PC-9 (cell line): ENCODE measurements around the gene ZNF764. TPM values are rescaled to one million over a fixed set of nuclear protein-coding genes. Genes with fewer than 3 reads are reported as not detected.

Experiments used
- BruUV-seq: library from RNA; stranded (reverse); fragments of 400-500 nt; replicated peaks from 2 replicates; lab custom pipeline; 2021; lab: Mats Ljungman, UMichigan
- CTCF ChIA-PET: fragments of 300-600 bp; sonication (Branson Sonifier 250); formaldehyde crosslinking; loops from one replicate; lab custom pipeline; 2022; ENCODE audit warnings: antibody characterized with exemption; lab: Charles Lee
- POLR2A ChIA-PET: fragments of 300-600 bp; sonication (Branson Sonifier 250); formaldehyde crosslinking; loops from one replicate; lab custom pipeline; 2022; ENCODE audit warnings: antibody characterized with exemption; ENCODE audit not compliant: unreplicated experiment; lab: Charles Lee
- DNase-seq, 2 experiments: peaks; one replicate each; pipeline versions ENCODE4 v3.0.0 to v3.0.0-alpha.2; 2015 to 2022; ENCODE audit warnings: mixed read lengths in 1 of 2
- H2AFZ ChIP-seq: fragments of 200-600 bp; sonication (generic); 2 replicates; pipeline ENCODE4 v1.8.1; 2017; ENCODE audit warnings: antibody characterized with exemption
- H3F3A ChIP-seq: fragments of 200-600 bp; sonication (generic); 2 replicates; pipeline ENCODE4 v1.8.1; 2017; ENCODE audit warnings: antibody characterized with exemption, mild to moderate bottlenecking, low read depth; ENCODE audit not compliant: insufficient read depth
- H3K27ac ChIP-seq: fragments of 200-600 bp; sonication (generic); 2 replicates; pipeline ENCODE4 v1.6.1; 2016; ENCODE audit warnings: mixed run types
- H3K27me3 ChIP-seq: fragments of 200-600 bp; sonication (generic); 2 replicates; pipeline ENCODE4 v1.6.1; 2016; ENCODE audit warnings: low read depth, mixed run types; ENCODE audit not compliant: insufficient read depth
- H3K36me3 ChIP-seq: fragments of 200-600 bp; sonication (generic); 2 replicates; pipeline ENCODE4 v1.6.1; 2016; ENCODE audit warnings: low read depth, mixed run types
- H3K4me1 ChIP-seq: fragments of 200-600 bp; sonication (generic); replicated peaks from 2 replicates; pipeline ENCODE4 v1.6.1; 2016; ENCODE audit warnings: mixed run types; ENCODE audit not compliant: insufficient read depth
- H3K4me2 ChIP-seq: fragments of 200-600 bp; sonication (generic); 2 replicates; pipeline ENCODE4 v1.6.1; 2017; ENCODE audit warnings: mixed run types
- H3K4me3 ChIP-seq: fragments of 200-600 bp; sonication (generic); 2 replicates; pipeline ENCODE4 v1.6.1; 2016; ENCODE audit warnings: mixed run types
- H3K79me2 ChIP-seq: fragments of 200-600 bp; sonication (generic); 2 replicates; pipeline ENCODE4 v1.6.1; 2017; ENCODE audit warnings: low read depth, mixed run types
- H3K9me2 ChIP-seq: fragments of 200-600 bp; sonication (generic); 2 replicates; pipeline ENCODE4 v1.8.1; 2017; ENCODE audit warnings: mild to moderate bottlenecking; ENCODE audit not compliant: insufficient read depth
- H3K9me3 ChIP-seq: fragments of 200-600 bp; sonication (generic); 2 replicates; pipeline ENCODE4 v1.8.1; 2016; ENCODE audit warnings: low read depth; ENCODE audit not compliant: insufficient read depth
- H4K20me1 ChIP-seq: fragments of 200-600 bp; sonication (generic); 2 replicates; pipeline ENCODE4 v1.8.1; 2017; ENCODE audit not compliant: insufficient read depth
- CTCF ChIP-seq: fragments of 200-600 bp; sonication (generic); conservative IDR thresholded peaks from 2 replicates; pipeline ENCODE4 v1.6.1; 2017; ENCODE audit warnings: mixed run types, antibody characterized with exemption, mild to moderate bottlenecking, moderate library complexity
- EZH2 ChIP-seq: fragments of 200-600 bp; sonication (generic); IDR thresholded peaks from 2 replicates; pipeline ENCODE4 v1.8.0; 2017; ENCODE audit warnings: antibody characterized with exemption, low read depth
- intact Hi-C: fragments of 100-400 bp; cut with micrococcal nuclease; formaldehyde crosslinking; loops from one replicate; pipeline ENCODE4 v1.10.0; 2022; ENCODE audit not compliant: unreplicated experiment
- total RNA-seq: library from RNA; stranded (reverse); gene quantifications from 2 replicates; pipeline ENCODE4 v1.2.3, GENCODE V29; 2021

ZNF764 gene
- total RNA-seq, 1 experiment from 2014 or later: 12.3 TPM

GRCh38 chr16:30526823-30527634 is 31.1 kb downstream of the ZNF764 start:
- peak overlapping the region; percentile 88 for H3K4me2 ChIP-seq
- peaks cover 32% of the 10 kb centered on the region for H3K4me1 ChIP-seq
- no peaks in the 10 kb centered on the region for H3K9me3 ChIP-seq
- 0 out of 2 replicates have a peak, but pooled peaks cover 13% of the 10 kb centered on the region for H3K36me3 ChIP-seq
- H3F3A ChIP-seq: peaks cover 41% of the 10 kb centered on the region
- peaks cover 15% of the 10 kb centered on the region; the same call in 1 of the 2 replicates for H3K79me2 ChIP-seq
- DNase-seq: peak; percentile 94 to 100
- H3K4me3 ChIP-seq: peak overlapping the region; percentile 97
- TF ChIP-seq CTCF (peak; percentile 50; the same call in 1 of the 2 replicates), EZH2 (no peak)
- peak overlapping the region; percentile 79 for H3K27ac ChIP-seq
- peak overlapping the region; percentile 92 for H2AFZ ChIP-seq
- H3K27me3 ChIP-seq: no peaks in the 10 kb centered on the region
- H4K20me1 ChIP-seq: no peaks in the 10 kb centered on the region
- no peaks in the 10 kb centered on the region for H3K9me2 ChIP-seq
- no TSS peak for BruUV-seq
- POLR2A ChIA-PET: interaction anchor here (0.5 to 0.9 kb wide), 10 partner anchors 30 to 723 kb away, joined by 3 to 60 read pairs (median 4); partner anchors contain the start of genes ZNF688 and ZNF764
- CTCF ChIA-PET: interaction anchor here (0.6 to 1.0 kb wide), 5 partner anchors 9 to 125 kb away, joined by 3 to 4 read pairs (median 3); partner anchors contain the start of gene DCTPP1
- intact Hi-C loops: loop anchor here (1.0 to 5.0 kb wide), 6 partner anchors 32 to 150 kb away; partner anchors contain the start of genes DCTPP1, FBRS, SEPHS2 and ZNF764

GRCh38 chr16:30526137-30526822 is 31.9 kb downstream of the ZNF764 start, which contains the start of gene ZNF768:
ZNF768 (minus strand) TSS chr16:30526566; CDS start chr16:30526413, 153 bp downstream.
- H2AFZ ChIP-seq: peak within 1 kb of the TSS; percentile 92
- no peaks in the 10 kb centered on the region for H3K27me3 ChIP-seq
- H3K4me3 ChIP-seq: peak within 1 kb of the TSS; percentile 97
- peaks cover 41% of the 10 kb centered on the region for H3F3A ChIP-seq
- TF ChIP-seq CTCF: no peak
- TF ChIP-seq EZH2: no peak
- H3K79me2 ChIP-seq: peaks cover 12% of the 10 kb centered on the region; the same call in 1 of the 2 replicates
- ChIA-PET CTCF (interaction anchor here (0.6 kb wide), 1 partner anchor 76 kb away, joined by 3 read pairs; no protein-coding TSS in a partner anchor), POLR2A (interaction anchor here (0.5 to 0.9 kb wide), 6 partner anchors 36 to 722 kb away, joined by 3 to 60 read pairs (median 4); partner anchors contain the start of gene ZNF688)
- H3K4me1 ChIP-seq: peaks cover 32% of the 10 kb centered on the region
- H3K9me3 ChIP-seq: no peaks in the 10 kb centered on the region
- H3K4me2 ChIP-seq: peak within 1 kb of the TSS; percentile 88
- H3K36me3 ChIP-seq: 0 out of 2 replicates have a peak, but pooled peaks cover 8% of the 10 kb centered on the region
- no peaks in the 10 kb centered on the region for H4K20me1 ChIP-seq
- peak within 1 kb of the TSS; percentile 79 for H3K27ac ChIP-seq
- DNase-seq: peak; percentile 46 to 73
- BruUV-seq: no TSS peak
- intact Hi-C loops: loop anchor here (2.0 to 5.0 kb wide), 4 partner anchors 33 to 149 kb away; partner anchors contain the start of genes DCTPP1 and ZNF764
- no peaks in the 10 kb centered on the region for H3K9me2 ChIP-seq

- H3K9me2 ChIP-seq: no peaks in the 10 kb centered on the region
- peak overlapping the region; percentile 78; the same call in 1 of the 2 replicates for H2AFZ ChIP-seq
- CTCF ChIA-PET: no interaction called here
- no peak for TF ChIP-seq EZH2
- no peak for TF ChIP-seq CTCF
- intact Hi-C loops: loop anchor here (2.0 to 5.0 kb wide), 4 partner anchors 33 to 148 kb away; partner anchors contain the start of genes DCTPP1 and ZNF764
- POLR2A ChIA-PET: interaction anchor here (0.6 kb wide), 1 partner anchor 81 kb away, joined by 4 read pairs; no protein-coding TSS in a partner anchor
- BruUV-seq: TSS peak; percentile 56
- peak overlapping the region; percentile 97 for H3K4me3 ChIP-seq
- peaks cover 12% of the 10 kb centered on the region; the same call in 1 of the 2 replicates for H3K79me2 ChIP-seq
- H3K27me3 ChIP-seq: no peaks in the 10 kb centered on the region
- H3K4me1 ChIP-seq: peaks cover 32% of the 10 kb centered on the region
- H3K4me2 ChIP-seq: peak overlapping the region; percentile 80
- peak overlapping the region; percentile 54 for H3K27ac ChIP-seq
- H3F3A ChIP-seq: peaks cover 41% of the 10 kb centered on the region
- H3K36me3 ChIP-seq: 0 out of 2 replicates have a peak, but pooled peaks cover 3% of the 10 kb centered on the region
- no peaks in the 10 kb centered on the region for H4K20me1 ChIP-seq
- no peak for DNase-seq
- no peaks in the 10 kb centered on the region for H3K9me3 ChIP-seq
Measured at GRCh38 chr16:30525844-30526136, 32.4 kb downstream of the ZNF764 start.
